Panc1 (cell line): ENCODE data around the gene ADORA2A.

Experiments used
- CTCF ChIP-seq: fragments of 450-650 bp; IDR thresholded peaks from 2 replicates; pipeline ENCODE4 v1.5.1; 2017; ENCODE audit warnings: mild to moderate bottlenecking
- POLR2AphosphoS5 ChIP-seq: IDR thresholded peaks from 2 replicates; pipeline ENCODE4 v1.6.1; 2012; ENCODE audit warnings: mild to moderate bottlenecking, low read depth, low read length, moderate library complexity
- REST ChIP-seq, 2 experiments: IDR thresholded peaks; 2 replicates each; pipeline ENCODE4 v1.6.1; 2011 to 2012; ENCODE audit warnings: low read depth in 2 of 2, control low read depth in 1 of 2, low read length in 1 of 2, mild to moderate bottlenecking in 1 of 2, moderate library complexity in 1 of 2; ENCODE audit not compliant: insufficient read depth in 1 of 2
- SIN3A ChIP-seq: IDR thresholded peaks from 2 replicates; pipeline ENCODE4 v1.6.1; 2012; ENCODE audit warnings: low read depth, mild to moderate bottlenecking, low read length, moderate library complexity, borderline replicate concordance; ENCODE audit not compliant: insufficient read depth
- TCF7L2 ChIP-seq: IDR thresholded peaks from 2 replicates; pipeline ENCODE4 v1.6.1; 2011; ENCODE audit warnings: mild to moderate bottlenecking, low read depth, low read length, inconsistent platforms

GRCh38 chr22:24481641-24482040 lies 54.2 kb downstream of the ADORA2A start:
- TF ChIP-seq REST (IDR thresholded peaks at IDR 0.05; ENCODE audit: insufficient read depth in 1 of 2, low read depth in 2 of 2, low read length in 1 of 2) = no peak
- no peak for TF ChIP-seq CTCF
- no peak for TF ChIP-seq POLR2AphosphoS5
- TF ChIP-seq SIN3A = no peak
- TF ChIP-seq TCF7L2 = no peak
